Measurements from ENCODE around the gene ADD2.

The ADD2 gene

GRCh38 chr2:70719231-70719630 lies 48.8 kb downstream of the ADD2 start:
- DNase-seq = no peak

GRCh38 chr2:70718736-70719135 lies 49.3 kb downstream of the ADD2 start:
- DNase-seq = peak; percentile 37 to 74

- DNase-seq = no peak
Observed at GRCh38 chr2:70718241-70718640, 49.8 kb downstream of the ADD2 start.

GRCh38 chr2:70717431-70718038 lies 50.5 kb downstream of the ADD2 start:
- no peak for DNase-seq

GRCh38 chr2:70716951-70717350 lies 51.0 kb downstream of the ADD2 start:
- no peak for DNase-seq

GRCh38 chr2:70716131-70716743 lies 51.8 kb downstream of the ADD2 start:
- peak; percentile 82 to 92 for DNase-seq

GRCh38 chr2:70715071-70715985 lies 52.7 kb downstream of the ADD2 start:
- no peak for DNase-seq

- no peak for DNase-seq
Observed at GRCh38 chr2:70714141-70714905, 53.7 kb downstream of the ADD2 start.

- no peak for DNase-seq
Observed at GRCh38 chr2:70712916-70713315, 55.1 kb downstream of the ADD2 start.

GRCh38 chr2:70711191-70711590 lies 56.8 kb downstream of the ADD2 start:
- no peak for DNase-seq

- no peak for DNase-seq
Observed at GRCh38 chr2:70710038-70710690, 57.8 kb downstream of the ADD2 start.

GRCh38 chr2:70709275-70710037 lies 58.5 kb downstream of the ADD2 start:
- DNase-seq = no peak

- DNase-seq = no peak
Observed at GRCh38 chr2:70708376-70709199, 59.4 kb downstream of the ADD2 start.

GRCh38 chr2:70707706-70708105 lies 60.3 kb downstream of the ADD2 start:
- no peak for DNase-seq

GRCh38 chr2:70706026-70706795 lies 61.8 kb downstream of the ADD2 start:
- no peak for DNase-seq

GRCh38 chr2:70705160-70705850 lies 62.7 kb downstream of the ADD2 start:
- DNase-seq = no peak

GRCh38 chr2:70703900-70704549 lies 64.0 kb downstream of the ADD2 start:
- no peak for DNase-seq

GRCh38 chr2:70702711-70703395 lies 65.1 kb downstream of the ADD2 start:
- DNase-seq = no peak
